NT2/D1 (cell line): ENCODE measurements around the gene UBE2J2.

Source experiments
- YY1 ChIP-seq: IDR thresholded peaks from 2 replicates; pipeline ENCODE4 v1.6.1; 2011; ENCODE audit not compliant: insufficient read length, insufficient read depth
- ZNF274 ChIP-seq: IDR thresholded peaks from 2 replicates; pipeline ENCODE4 v1.6.1; 2011; ENCODE audit warnings: mild to moderate bottlenecking, low read depth, low read length

DNA sequence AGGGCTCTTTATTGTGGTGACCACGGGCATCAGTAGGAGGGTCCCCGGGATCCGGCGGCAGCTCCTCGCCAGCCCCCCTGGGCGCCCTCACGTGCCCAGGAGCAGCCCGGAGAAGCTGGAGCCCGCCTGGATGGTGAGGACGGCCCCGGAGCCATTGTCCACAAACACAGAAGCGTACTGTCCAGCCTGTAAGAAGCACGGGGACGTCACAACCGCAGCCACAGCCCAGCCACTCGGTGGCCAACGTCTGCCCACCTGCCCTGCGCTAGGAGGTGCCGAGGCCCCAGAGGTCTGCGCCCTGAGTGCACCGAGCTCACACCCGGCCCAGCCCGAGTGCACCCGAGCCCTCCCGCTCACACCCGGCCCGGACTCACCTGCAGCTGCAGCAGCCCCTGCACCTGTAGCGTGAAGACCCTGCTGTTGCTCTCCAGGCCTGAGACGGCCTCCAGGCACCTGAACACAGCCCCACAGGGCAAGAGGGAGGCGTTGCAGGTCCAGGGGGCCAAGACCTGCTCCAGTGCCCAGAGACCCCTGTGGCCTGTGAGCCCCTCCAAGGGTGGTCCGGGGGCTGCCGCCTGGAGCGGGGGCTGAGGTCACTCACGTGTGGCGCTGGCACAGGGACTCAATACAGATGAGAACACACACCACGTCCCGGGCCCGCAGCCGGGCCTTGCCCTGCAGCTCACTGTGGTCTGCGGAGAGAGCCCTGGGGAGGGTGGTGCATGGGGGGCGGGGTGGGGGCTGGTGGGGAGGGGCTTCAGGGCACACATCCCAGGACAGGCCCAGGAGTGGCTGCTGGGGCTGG, 31.0 kb downstream of the UBE2J2 start:
- TF ChIP-seq YY1 (no peak), ZNF274 (no peak)
